H1 (cell line): Measurements from ENCODE around the gene PDGFD. TPM values are rescaled to one million over a fixed set of nuclear protein-coding genes. Genes with fewer than 3 reads are reported as not detected.

Experiments
- BRCA1 ChIP-seq: IDR thresholded peaks from 2 replicates; pipeline ENCODE4 v1.6.1; 2012; ENCODE audit warnings: low read depth, low read length, improper control_type of control experiment
- CBX8 ChIP-seq: fragments of 300-800, 300-1000 bp; sonication (generic); IDR thresholded peaks from 2 replicates; pipeline ENCODE4 v1.7.1; 2016; ENCODE audit warnings: low read depth, low read length, borderline replicate concordance
- CEBPB ChIP-seq: IDR thresholded peaks from 2 replicates; pipeline ENCODE4 v1.6.1; 2012; ENCODE audit warnings: low read depth, low read length
- CHD1 ChIP-seq: IDR thresholded peaks from 2 replicates; pipeline ENCODE4 v1.6.1; 2012; ENCODE audit warnings: low read depth, low read length, improper control_type of control experiment
- CHD2 ChIP-seq: IDR thresholded peaks from 2 replicates; pipeline ENCODE4 v1.6.1; 2012; ENCODE audit warnings: low read length, improper control_type of control experiment
- CHD7 ChIP-seq: fragments of 300-600 bp; sonication (generic); IDR thresholded peaks from 2 replicates; pipeline ENCODE4 v1.7.1; 2012; ENCODE audit warnings: low read length, moderate library complexity, mild to moderate bottlenecking, inconsistent platforms; ENCODE audit not compliant: insufficient replicate concordance
- HDAC2 ChIP-seq, 2 experiments: fragments of 300-600 bp in 1 of 2; sonication (generic) in 1 of 2; IDR thresholded peaks; 2 replicates each; pipeline ENCODE4 v1.6.1; 2011 to 2012; ENCODE audit warnings: low read depth in 2 of 2, low read length in 2 of 2, mild to moderate bottlenecking in 2 of 2, moderate library complexity in 2 of 2, borderline replicate concordance in 1 of 2, inconsistent platforms in 1 of 2
- HDAC6 ChIP-seq: IDR thresholded peaks from one replicate; pipeline ENCODE4 v1.7.1; 2012; ENCODE audit warnings: low read depth, mild to moderate bottlenecking, inconsistent platforms, low read length, moderate library complexity
- POLR2A ChIP-seq, 2 experiments: IDR thresholded peaks; 1 replicate in 1 of 2; 2 replicates in 1 of 2; pipeline ENCODE4 v1.6.1; 2011; ENCODE audit warnings: low read depth in 2 of 2, low read length in 2 of 2, mild to moderate bottlenecking in 2 of 2; ENCODE audit errors: control extremely low read depth in 1 of 2
- SP2 ChIP-seq: IDR thresholded peaks from 2 replicates; pipeline ENCODE4 v1.6.1; 2012; ENCODE audit warnings: mild to moderate bottlenecking, low read length, inconsistent platforms
- TEAD4 ChIP-seq: IDR thresholded peaks from 2 replicates; pipeline ENCODE4 v1.6.1; 2012; ENCODE audit warnings: low read depth, low read length, inconsistent platforms, mixed read lengths
- polyA plus RNA-seq, 7 experiments: library from polyadenylated mRNA; depleted of rRNA in 3 of 7; stranded (reverse) in 5 of 7; unstranded in 2 of 7; fragments of >200 nt in 5 of 7; fragments of 200-250 nt in 2 of 7; gene quantifications; 1 replicate in 5 of 7; 2 replicates in 1 of 7; 4 replicates in 1 of 7; pipeline versions ENCODE4 v1.2.1 to v1.2.3, GENCODE V29; 2011 to 2013; ENCODE audit warnings: missing spikeins in 2 of 7, mixed read lengths in 2 of 7
- total RNA-seq: library from RNA; stranded (reverse); fragmentation: NEBNext Ultra II Directional; extraction: Animal tissue kit (Norgen Biotek cat#: 25700); gene quantifications from 2 replicates; pipeline ENCODE4 v1.2.1, GENCODE V29; 2021

Gene PDGFD
- total and polyA plus RNA-seq, 2 of the 8 experiments (the other 6 are each of a cell fraction or from before 2014, with no cell fraction given): 1.1 to 3.9 TPM

DNA sequence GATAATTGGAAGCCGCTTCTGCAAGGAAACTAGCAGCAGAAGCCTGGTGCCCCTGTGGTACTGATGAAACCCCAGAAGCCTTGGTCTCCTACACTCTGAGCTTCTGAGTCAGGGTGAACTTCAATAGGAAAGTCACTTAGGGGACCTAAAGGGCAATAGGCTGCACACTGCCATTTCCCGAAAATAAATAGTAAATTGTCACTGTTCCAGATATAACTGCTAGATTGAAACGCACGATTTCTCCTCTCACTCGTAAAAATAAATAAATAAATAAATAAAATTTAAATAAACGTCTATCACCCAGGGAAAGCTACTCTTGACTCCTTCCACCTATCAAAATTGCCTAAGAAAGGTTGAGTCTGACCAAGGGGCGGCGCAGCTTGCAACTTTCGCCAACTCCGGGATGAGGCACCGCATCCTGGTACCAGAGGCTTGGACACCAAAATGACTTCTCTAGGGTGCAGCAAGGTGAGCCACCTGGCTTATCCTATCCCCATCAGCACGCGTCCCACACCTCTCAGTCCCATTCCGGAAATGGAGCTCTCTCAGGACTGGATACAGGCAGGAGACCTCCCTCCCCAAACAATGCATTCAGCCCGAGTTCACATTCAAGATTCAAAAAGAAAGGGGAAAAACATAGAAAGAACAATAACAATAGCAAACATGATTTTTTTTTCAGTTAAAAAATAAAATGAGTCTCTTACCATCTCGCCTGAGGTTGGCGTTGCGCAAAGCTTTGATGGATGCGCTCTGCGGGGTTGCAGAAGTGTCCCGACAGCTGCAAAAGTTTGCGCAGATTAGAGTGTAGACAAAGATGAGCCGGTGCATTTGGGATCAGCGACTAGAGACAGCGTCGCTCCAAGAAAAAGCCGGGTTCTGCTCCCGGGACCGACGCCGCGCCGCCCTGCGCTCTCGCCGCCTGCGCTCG, 583 bp downstream of the PDGFD start (continued):
- TF ChIP-seq CHD7 (peak; percentile 32), CBX8 (no peak), SP2 (no peak), HDAC2 (IDR thresholded peaks at IDR 0.05; ENCODE audit: borderline replicate concordance in 1 of 2, low read depth in 2 of 2, low read length in 2 of 2) (no peak), POLR2A (IDR thresholded peaks at IDR 0.05; ENCODE audit: control extremely low read depth in 1 of 2, low read depth in 2 of 2, low read length in 2 of 2) (no peak), BRCA1 (no peak), HDAC6 (no peak), TEAD4 (no peak), CHD1 (no peak), CHD2 (no peak), CEBPB (no peak)
